Fibroblast of lung (primary cell): ENCODE measurements around the gene KIAA1958. TPM values are rescaled to one million over a fixed set of nuclear protein-coding genes. Genes with fewer than 3 reads are reported as not detected.

Experiments
- DNase-seq, 2 donors: peaks; one replicate each; pipeline versions ENCODE4 v3.0.0 to v3.0.0-alpha.2; 2010; ENCODE audit warnings: low read depth in 2 of 2
- H2AFZ ChIP-seq: 2 replicates; pipeline ENCODE4 v1.5.1; 2012; ENCODE audit warnings: low read length, control low read depth, inconsistent platforms
- H3K27ac ChIP-seq: 2 replicates; pipeline ENCODE4 v1.5.1; 2011; ENCODE audit warnings: low read length, control low read depth; ENCODE audit not compliant: insufficient read depth
- H3K27me3 ChIP-seq: 2 replicates; pipeline ENCODE4 v1.5.1; 2011; ENCODE audit warnings: mild to moderate bottlenecking, low read length; ENCODE audit not compliant: control insufficient read depth, insufficient read depth
- H3K36me3 ChIP-seq: 2 replicates; pipeline ENCODE4 v1.5.1; 2011; ENCODE audit warnings: low read length; ENCODE audit not compliant: control insufficient read depth, insufficient read depth
- H3K4me1 ChIP-seq: 2 replicates; pipeline ENCODE4 v1.5.1; 2011; ENCODE audit warnings: low read length; ENCODE audit not compliant: control insufficient read depth, insufficient read depth; ENCODE audit errors: extremely low read depth
- H3K4me2 ChIP-seq: 2 replicates; pipeline ENCODE4 v1.5.1; 2011; ENCODE audit warnings: low read length, control low read depth; ENCODE audit not compliant: insufficient read depth; ENCODE audit errors: extremely low read depth
- H3K4me3 ChIP-seq, 4 experiments: fragments of 200-600 bp in 1 of 4; sonication (generic) in 1 of 4; replicated peaks in 1 of 4; 2 replicates each; pipeline ENCODE4 v1.5.1; 2011 to 2016; ENCODE audit warnings: low read length in 4 of 4, low read depth in 3 of 4, mild to moderate bottlenecking in 3 of 4, control low read depth in 2 of 4, inconsistent platforms in 1 of 4, mixed read lengths in 1 of 4; ENCODE audit not compliant: insufficient read depth in 1 of 4; ENCODE audit errors: control extremely low read depth in 1 of 4
- H3K79me2 ChIP-seq: 2 replicates; pipeline ENCODE4 v1.5.1; 2012; ENCODE audit warnings: mild to moderate bottlenecking, low read length, inconsistent platforms; ENCODE audit not compliant: control insufficient read depth, insufficient read depth
- H3K9ac ChIP-seq: 2 replicates; pipeline ENCODE4 v1.5.1; 2011; ENCODE audit warnings: mild to moderate bottlenecking, low read length, control low read depth; ENCODE audit not compliant: insufficient read depth
- H3K9me3 ChIP-seq: 2 replicates; pipeline ENCODE4 v1.5.1; 2012; ENCODE audit warnings: low read depth, low read length; ENCODE audit not compliant: control insufficient read depth, insufficient read depth
- H4K20me1 ChIP-seq: 2 replicates; pipeline ENCODE4 v1.5.1; 2011; ENCODE audit warnings: low read length; ENCODE audit not compliant: control insufficient read depth, insufficient read depth; ENCODE audit errors: extremely low read depth
- EZH2 ChIP-seq: IDR thresholded peaks from 2 replicates; pipeline ENCODE4 v1.5.1; 2012; ENCODE audit warnings: low read length, control low read depth, mild to moderate bottlenecking; ENCODE audit errors: missing control alignments
- polyA plus RNA-seq, 2 donors: library from polyadenylated mRNA; depleted of rRNA in 1 of 2; stranded (reverse) in 1 of 2; unstranded in 1 of 2; fragments of >200 nt; gene quantifications; 2 replicates each; pipeline ENCODE4 v1.2.1, GENCODE V29; 2011 to 2012; ENCODE audit warnings: missing spikeins in 1 of 2
- total RNA-seq: library from RNA; depleted of rRNA; stranded (reverse); fragments of >200 nt; gene quantifications from 2 replicates; pipeline ENCODE4 v1.2.1, GENCODE V29; 2014
- TF ChIP-seq, protein P1 (sequence below), 2 donors: IDR thresholded peaks in 1 of 2; conservative IDR thresholded peaks in 1 of 2; 1 replicate in 1 of 2; 2 replicates in 1 of 2; pipeline ENCODE4 v1.5.1; 2011 to 2012; ENCODE audit warnings: low read length in 2 of 2, control low read depth in 1 of 2, inconsistent platforms in 1 of 2, low read depth in 1 of 2, mild to moderate bottlenecking in 1 of 2

KIAA1958 gene
- total and polyA plus RNA-seq, 2 donors (not counting 1 experiment from before 2014, with no cell fraction given) = 0.75 to 3.0 TPM

DNA sequence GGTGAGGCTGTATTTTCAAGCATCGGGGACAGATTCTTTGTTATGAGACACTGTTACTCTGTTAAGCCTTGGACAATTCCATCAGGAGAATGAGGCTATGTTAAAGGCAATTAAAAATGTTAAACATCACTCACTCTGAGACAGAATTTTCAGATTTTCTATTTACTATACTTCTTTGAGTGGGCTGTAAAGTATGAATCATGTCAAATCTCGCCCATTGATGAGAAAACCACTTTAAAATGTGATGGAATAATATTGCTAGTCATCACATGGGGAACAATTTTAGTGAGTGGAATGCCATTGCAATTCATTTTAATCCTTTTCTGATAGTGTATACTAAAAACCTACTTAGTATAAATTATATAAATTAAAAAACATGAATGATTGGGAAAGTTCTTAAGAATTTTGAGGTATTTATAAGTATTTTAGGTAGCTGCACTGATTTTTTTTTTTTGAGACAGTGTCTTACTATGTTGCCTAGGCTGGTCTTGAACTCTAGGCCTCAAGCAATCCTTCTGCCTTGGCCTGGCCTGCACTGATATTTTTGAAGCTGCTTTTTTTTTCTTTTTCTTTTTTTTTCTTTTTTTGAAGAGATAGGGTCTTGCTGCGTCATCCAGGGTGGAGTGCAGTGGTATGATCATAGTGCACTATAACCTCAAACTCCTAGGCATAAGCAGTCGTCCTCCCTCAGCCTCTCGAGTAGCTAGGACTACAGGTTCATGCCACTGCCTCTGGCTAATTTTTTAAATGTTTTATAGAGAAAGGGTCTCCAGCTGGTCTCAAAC is 73.2 kb downstream of the KIAA1958 start:
- Histone ChIP-seq H3K4me2 (no peak overlapping the region), H3K9me3 (no peaks in the 10 kb centered on the region), H3K27me3 (no peaks in the 10 kb centered on the region), H3K27ac (no peak overlapping the region), H3K4me1 (peaks cover 4% of the 10 kb centered on the region), H3K79me2 (no peaks in the 10 kb centered on the region), H4K20me1 (no peaks in the 10 kb centered on the region), H3K9ac (no peak overlapping the region), H3K4me3 (no peak overlapping the region), H2AFZ (no peak overlapping the region), H3K36me3 (no peaks in the 10 kb centered on the region)
- DNase-seq = peak in 1 of 2 donors; percentile 46
- TF ChIP-seq EZH2 = no peak
- TF ChIP-seq, protein P1, sequence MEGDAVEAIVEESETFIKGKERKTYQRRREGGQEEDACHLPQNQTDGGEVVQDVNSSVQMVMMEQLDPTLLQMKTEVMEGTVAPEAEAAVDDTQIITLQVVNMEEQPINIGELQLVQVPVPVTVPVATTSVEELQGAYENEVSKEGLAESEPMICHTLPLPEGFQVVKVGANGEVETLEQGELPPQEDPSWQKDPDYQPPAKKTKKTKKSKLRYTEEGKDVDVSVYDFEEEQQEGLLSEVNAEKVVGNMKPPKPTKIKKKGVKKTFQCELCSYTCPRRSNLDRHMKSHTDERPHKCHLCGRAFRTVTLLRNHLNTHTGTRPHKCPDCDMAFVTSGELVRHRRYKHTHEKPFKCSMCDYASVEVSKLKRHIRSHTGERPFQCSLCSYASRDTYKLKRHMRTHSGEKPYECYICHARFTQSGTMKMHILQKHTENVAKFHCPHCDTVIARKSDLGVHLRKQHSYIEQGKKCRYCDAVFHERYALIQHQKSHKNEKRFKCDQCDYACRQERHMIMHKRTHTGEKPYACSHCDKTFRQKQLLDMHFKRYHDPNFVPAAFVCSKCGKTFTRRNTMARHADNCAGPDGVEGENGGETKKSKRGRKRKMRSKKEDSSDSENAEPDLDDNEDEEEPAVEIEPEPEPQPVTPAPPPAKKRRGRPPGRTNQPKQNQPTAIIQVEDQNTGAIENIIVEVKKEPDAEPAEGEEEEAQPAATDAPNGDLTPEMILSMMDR (conservative IDR thresholded peaks at IDR 0.05 in 1 of 2, IDR thresholded peaks at IDR 0.05 in 1 of 2; ENCODE audit: low read depth in 1 of 2, low read length in 2 of 2) = no peak

DNA sequence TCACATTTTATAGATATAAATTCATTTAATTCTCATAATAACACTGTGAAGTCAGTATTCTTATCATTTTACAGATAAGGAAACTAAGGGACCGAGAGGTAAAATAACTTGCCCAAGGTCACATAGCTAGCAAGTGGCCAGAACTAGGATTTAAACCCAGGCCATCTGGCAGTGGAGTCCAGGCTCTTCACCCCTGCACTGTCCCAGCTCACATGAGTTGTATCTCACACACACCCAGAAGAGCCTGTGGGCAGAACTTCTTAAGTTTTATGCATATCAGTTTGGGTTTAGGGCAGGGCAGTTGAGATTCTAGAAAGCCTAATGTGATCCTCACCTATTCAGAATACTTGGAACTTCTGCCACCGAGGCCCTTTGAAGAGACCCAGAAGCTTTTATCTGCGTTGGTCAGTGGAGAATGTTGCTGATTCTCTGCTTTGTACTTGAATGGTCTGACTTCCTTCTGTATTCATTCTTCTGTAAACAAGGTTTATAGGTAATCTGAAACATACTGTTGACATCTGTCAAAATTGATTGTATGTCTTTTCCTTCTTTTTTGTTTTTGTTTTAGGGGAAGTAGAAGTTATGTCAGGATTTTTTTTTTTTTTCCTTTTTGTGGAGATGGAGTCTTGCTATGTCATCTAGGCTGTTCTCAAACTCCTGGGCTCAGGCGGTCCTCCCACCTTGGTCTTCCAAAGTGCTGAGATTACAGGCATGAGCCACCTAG is 75.8 kb downstream of the KIAA1958 start:
- Histone ChIP-seq H3K4me2 (no peak overlapping the region), H3K9ac (no peak overlapping the region), H3K36me3 (no peaks in the 10 kb centered on the region), H3K27ac (no peak overlapping the region), H3K79me2 (no peaks in the 10 kb centered on the region), H2AFZ (no peak overlapping the region), H3K27me3 (no peaks in the 10 kb centered on the region), H3K9me3 (no peaks in the 10 kb centered on the region), H3K4me3 (no peak overlapping the region), H4K20me1 (no peaks in the 10 kb centered on the region), H3K4me1 (peaks cover 4% of the 10 kb centered on the region)
- TF ChIP-seq, protein P1 (conservative IDR thresholded peaks at IDR 0.05 in 1 of 2, IDR thresholded peaks at IDR 0.05 in 1 of 2; ENCODE audit: low read depth in 1 of 2, low read length in 2 of 2) = no peak
- TF ChIP-seq EZH2 = no peak
- no peak for DNase-seq

- Histone ChIP-seq H3K36me3 (no peaks in the 10 kb centered on the region), H2AFZ (no peak overlapping the region), H3K9ac (no peak overlapping the region), H3K9me3 (no peaks in the 10 kb centered on the region), H3K4me1 (no peaks in the 10 kb centered on the region), H3K27me3 (no peaks in the 10 kb centered on the region), H3K4me2 (no peak overlapping the region), H3K79me2 (no peaks in the 10 kb centered on the region), H3K4me3 (no peak overlapping the region), H3K27ac (no peak overlapping the region), H4K20me1 (no peaks in the 10 kb centered on the region)
- peak; percentile 84 to 97 for DNase-seq
- TF ChIP-seq, protein P1 (conservative IDR thresholded peaks at IDR 0.05 in 1 of 2, IDR thresholded peaks at IDR 0.05 in 1 of 2; ENCODE audit: low read depth in 1 of 2, low read length in 2 of 2) = no peak
- no peak for TF ChIP-seq EZH2
Observed at GRCh38 chr9:112569186-112569585, 82.6 kb downstream of the KIAA1958 start.
